Astrocyte of the cerebellum (primary cell): ENCODE data around the gene RNASE2.
A peak's percentile ranks its signal among the peaks of the same experiment; 100 is the strongest.
"Not testable (repeated sequence)": the region's sequence is repeated elsewhere in the genome, so short reads cannot be mapped to it uniquely, and the experiment has no call there.

ENCODE experiments used
- DNase-seq: peaks from one replicate; pipeline ENCODE4 v3.0.0-alpha.2; 2011; ENCODE audit warnings: low read depth
- H3K4me3 ChIP-seq: 2 replicates; pipeline ENCODE4 v1.5.1; 2011; ENCODE audit warnings: mild to moderate bottlenecking, low read depth, low read length, moderate library complexity
- CTCF ChIP-seq: IDR thresholded peaks from 2 replicates; pipeline ENCODE4 v1.5.1; 2012; ENCODE audit warnings: low read length, low read depth, moderate library complexity, mild to moderate bottlenecking; ENCODE audit errors: missing control alignments
- in situ Hi-C: cut with HindIII; loops from 2 replicates; pipeline ENCODE4 v1.10.0; 2017; ENCODE audit warnings: low sequenced_read_pairs

Gene RNASE2

DNA sequence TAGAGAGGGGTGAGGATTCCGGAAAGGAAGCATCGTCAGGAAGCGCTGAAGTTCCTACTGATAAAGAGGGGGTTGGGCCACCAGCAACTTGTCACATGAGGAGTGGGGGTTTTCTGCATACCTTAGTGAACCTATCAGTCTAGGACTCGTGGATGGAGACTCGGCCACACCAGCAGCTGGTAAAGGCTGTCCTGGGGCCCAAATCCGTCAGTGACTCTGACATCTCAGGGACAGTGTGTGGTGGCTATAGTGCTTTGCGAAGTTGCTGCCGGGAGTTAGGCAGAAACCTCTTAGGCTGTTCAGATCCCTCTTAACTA, 16.4 kb downstream of the RNASE2 start:
- no peak for DNase-seq
- in situ Hi-C loops, result no loop called here
- no peak for TF ChIP-seq CTCF
- H3K4me3 ChIP-seq, result peak overlapping the region; percentile 66

GRCh38 chr14:20973501-20973900, 18.2 kb downstream of the RNASE2 start:
- DNase-seq, result no peak
- no peak for TF ChIP-seq CTCF
- no peak overlapping the region for H3K4me3 ChIP-seq
- in situ Hi-C loops, result no loop called here

DNA sequence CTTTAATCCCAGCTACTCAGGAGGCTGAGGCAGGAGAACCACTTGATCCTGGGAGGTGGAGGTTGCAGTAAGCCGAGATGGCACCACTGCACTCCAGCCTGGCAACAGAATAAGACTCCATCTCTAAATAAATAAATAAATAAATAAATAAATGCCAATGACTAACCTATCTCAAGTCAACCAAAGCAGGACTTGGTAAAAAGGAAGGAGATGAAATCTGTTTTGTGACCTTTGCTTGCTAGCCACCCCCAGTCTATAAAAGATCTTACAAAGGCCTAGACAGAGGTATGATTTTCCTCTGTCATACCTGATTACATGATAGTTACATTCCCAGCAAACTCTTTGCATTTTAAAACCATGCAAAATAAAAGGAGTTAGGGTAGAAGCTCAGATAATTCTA, 21.0 kb downstream of the RNASE2 start:
- no peak for TF ChIP-seq CTCF
- DNase-seq, result no peak
- H3K4me3 ChIP-seq, result no peak overlapping the region
- in situ Hi-C loops, result no loop called here

GRCh38 chr14:20978687-20979086, 23.4 kb downstream of the RNASE2 start:
- no peak for DNase-seq
- no peak overlapping the region for H3K4me3 ChIP-seq
- in situ Hi-C loops, result no loop called here
- TF ChIP-seq CTCF, result no peak

- no peak for TF ChIP-seq CTCF
- H3K4me3 ChIP-seq, result no peak overlapping the region
- DNase-seq, result no peak
- in situ Hi-C loops, result no loop called here
Observed at GRCh38 chr14:20980906-20981305, 25.6 kb downstream of the RNASE2 start.

DNA sequence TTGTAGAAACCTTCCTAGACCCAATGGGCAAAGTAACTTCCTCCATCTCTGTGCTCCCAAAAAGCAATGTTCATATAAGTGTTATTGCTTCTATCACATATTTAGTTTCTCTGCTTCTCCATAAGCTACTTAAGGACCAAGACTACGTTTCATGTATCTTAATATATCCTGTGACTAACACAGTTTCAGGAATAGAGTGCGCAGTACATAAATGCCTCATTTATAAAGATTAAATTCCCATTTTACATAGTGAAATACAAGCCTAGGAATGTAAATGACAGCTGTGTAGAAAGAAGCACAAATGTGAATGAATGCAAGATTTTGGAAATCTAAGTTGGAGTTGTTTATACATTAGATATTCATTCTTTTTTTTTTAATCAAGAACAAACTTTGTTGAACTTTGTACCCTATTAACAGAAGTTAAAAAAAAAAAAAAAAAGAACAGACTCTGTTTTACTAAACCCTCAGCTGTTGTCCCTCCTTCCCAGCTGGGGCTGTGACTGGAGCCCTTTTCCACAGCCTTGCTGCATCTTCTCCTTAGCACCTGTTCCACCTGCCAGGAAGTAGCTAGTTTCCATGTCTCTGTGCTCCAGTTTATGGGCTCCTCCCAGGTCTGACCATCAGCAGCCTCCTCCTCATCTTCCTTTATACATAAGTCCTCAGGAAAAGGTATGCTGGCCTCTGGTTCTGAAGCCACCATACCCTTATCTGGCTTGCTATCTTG, 27.5 kb downstream of the RNASE2 start:
- in situ Hi-C loops, result no loop called here
- DNase-seq, result no peak
- TF ChIP-seq CTCF, result no peak
- no peak overlapping the region for H3K4me3 ChIP-seq

DNA sequence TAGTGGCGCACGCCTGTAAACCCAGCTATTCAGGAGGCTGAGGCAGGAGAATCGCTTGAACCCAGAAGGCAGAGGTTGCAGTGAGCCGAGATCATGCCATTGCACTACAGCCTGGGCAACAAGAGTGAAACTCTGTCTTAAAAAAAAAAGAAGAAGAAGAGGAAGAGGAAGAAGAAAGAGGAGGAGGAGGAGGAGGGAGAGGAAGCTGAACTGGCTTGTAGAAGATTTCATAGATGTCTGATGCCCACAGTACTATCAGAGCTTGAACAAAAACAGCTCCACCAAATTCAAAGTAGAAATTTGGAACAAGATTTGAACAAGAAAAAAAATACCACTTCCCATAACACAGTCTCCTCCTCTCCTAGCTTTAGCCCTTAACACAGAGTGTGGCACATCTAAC, 30.4 kb downstream of the RNASE2 start:
- H3K4me3 ChIP-seq, DNase-seq, in situ Hi-C loops: not testable (repeated sequence)
